Measurements from ENCODE around the gene NBEAL2.

Gene NBEAL2

DNA sequence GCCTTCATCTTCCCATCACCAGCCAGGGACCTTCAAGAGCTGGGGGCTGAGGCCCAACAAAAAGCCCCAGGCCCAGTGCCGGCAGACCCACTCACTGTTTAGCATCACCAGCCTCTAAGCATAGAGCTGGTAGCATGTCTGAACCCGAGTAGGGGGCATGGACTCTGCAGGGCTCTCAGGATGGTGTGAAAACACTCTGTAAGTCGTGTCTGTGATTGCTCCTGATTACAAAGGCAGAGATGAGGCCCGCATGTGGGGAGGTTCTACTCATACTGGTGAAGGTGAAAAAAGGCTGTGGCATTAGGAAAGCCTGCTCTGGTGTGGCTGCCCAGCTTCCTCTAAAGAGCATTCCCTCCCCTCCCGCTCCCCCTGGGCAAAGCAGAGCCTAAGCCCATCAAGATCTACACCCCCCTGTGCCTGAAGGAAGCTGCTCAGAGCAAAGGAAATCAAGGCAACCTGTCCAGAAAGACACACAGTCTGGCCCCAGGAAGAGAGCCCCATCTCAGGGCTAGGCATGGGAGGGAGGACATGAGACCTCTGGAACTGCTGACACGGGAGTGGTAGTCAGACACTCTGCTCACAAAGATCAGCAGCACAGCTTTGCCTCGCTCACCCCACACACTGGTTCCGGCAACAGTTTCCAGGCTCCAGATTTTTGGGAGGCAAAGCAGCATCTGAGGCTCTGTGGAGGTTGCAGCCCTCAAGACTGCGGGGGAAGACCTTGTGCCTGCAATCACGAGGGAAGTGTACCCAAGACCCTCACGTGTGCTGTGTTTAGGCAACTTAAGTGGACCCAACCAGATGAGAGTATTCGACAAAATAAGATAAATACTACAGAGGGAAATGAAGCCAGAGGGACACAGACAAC is 39.7 kb upstream of the NBEAL2 start:
- no peak for TF ChIP-seq Cebpa-rat (IDR thresholded peaks at IDR 0.05)
- H3K4me1 ChIP-seq = peaks cover 65 to 100% (median 88%) of the 10 kb centered on the region in 10 experiments
- H3K36me3 ChIP-seq = peaks cover 30 to 98% (median 88%) of the 10 kb centered on the region in 11 experiments
- H3K27me3 ChIP-seq = no peaks in the 10 kb centered on the region
- no peaks in the 10 kb centered on the region for H3K9me3 ChIP-seq (replicated peaks in 1 of 11)
- peak overlapping the region in 8 of 11 experiments; percentile 6 to 45 (median 34); a peak in 12 of 22 replicates for H3K9ac ChIP-seq
- peak overlapping the region in 9 of 11 experiments; percentile 5 to 51 (median 31); a peak in 14 of 22 replicates for H3K27ac ChIP-seq
- peaks cover 83 to 100% (median 100%) of the 10 kb centered on the region in 11 experiments for H4K20me1 ChIP-seq
- peak overlapping the region; percentile 23 to 98 (median 64) for H3K4me2 ChIP-seq
- H3K4me3 ChIP-seq = no peak overlapping the region

DNA sequence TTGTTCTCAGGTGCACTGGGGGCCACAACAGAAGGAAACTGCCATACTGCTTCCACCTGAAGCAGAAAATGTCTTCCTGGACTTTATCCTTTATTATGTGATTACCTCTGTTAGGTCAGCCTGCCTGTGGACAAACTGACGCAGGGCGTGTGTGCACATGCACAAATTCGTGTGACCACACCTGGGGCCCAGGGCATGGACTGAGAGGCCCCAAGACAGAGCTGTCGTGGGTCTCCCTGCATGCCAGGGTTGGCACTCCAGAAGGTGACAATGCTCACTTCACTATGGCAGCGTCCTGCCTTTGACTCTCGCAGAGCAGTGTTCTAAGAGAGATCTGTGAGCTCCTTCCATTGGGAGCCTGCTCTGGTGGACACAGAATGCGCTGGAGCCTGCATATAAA is 37.4 kb upstream of the NBEAL2 start:
- H3K4me3 ChIP-seq = no peak overlapping the region
- peaks cover 0 to 9% (median 0%) of the 10 kb centered on the region in 11 experiments; a peak in 3 of 22 replicates for H3K9me3 ChIP-seq (replicated peaks in 1 of 11)
- H3K4me1 ChIP-seq = peaks cover 58 to 97% (median 76%) of the 10 kb centered on the region in 10 experiments
- no peaks in the 10 kb centered on the region for H3K27me3 ChIP-seq
- TF ChIP-seq Cebpa-rat (IDR thresholded peaks at IDR 0.05) = no peak
- H4K20me1 ChIP-seq = peaks cover 95 to 100% (median 100%) of the 10 kb centered on the region in 11 experiments
- H3K27ac ChIP-seq = no peak overlapping the region
- H3K4me2 ChIP-seq = peak overlapping the region in 3 of 11 experiments; percentile 4 to 20 (median 15); a peak in 3 of 22 replicates
- H3K9ac ChIP-seq = no peak overlapping the region; a peak in 1 of 22 replicates
- peaks cover 39 to 98% (median 90%) of the 10 kb centered on the region in 11 experiments for H3K36me3 ChIP-seq

DNA sequence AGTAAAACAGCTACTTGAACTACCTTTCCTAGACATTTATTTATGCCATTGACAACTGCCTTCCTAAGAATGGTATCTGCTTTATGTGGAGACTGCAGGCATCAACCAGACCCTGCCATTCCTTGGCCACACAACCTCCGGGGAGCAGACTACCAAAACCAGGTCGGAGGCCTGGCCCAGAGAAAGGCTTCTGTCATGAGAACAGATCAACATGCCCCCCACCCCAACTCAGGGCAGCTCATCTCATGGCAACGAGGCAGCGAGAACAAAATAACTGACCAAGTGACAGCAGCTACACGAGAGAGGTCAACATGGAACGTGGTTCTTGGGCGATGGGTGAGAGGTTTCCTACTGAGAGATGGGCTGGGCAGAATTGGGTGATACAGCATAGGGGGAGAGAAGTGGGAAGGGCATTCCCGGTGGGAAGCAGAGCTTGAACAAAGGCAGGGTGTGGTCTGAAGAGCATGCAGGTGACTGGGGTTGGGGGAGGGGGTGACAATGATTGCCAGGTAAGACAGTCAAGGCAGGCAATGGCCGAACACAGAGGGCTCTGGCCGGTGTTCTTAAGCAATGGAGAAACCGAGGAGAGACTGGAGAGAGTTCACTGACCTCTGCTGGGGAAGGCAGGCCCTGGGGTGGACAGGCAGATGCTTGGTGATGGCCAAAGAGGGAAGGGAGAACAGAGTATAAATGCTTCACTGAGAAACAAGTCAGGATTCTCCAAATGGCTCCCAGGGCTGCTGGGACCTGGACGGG is 36.8 kb upstream of the NBEAL2 start:
- Histone ChIP-seq H4K20me1 (peaks cover 95 to 100% (median 100%) of the 10 kb centered on the region in 11 experiments), H3K9ac (no peak overlapping the region), H3K36me3 (peaks cover 38 to 98% (median 90%) of the 10 kb centered on the region in 11 experiments), H3K4me1 (peaks cover 64 to 97% (median 76%) of the 10 kb centered on the region in 10 experiments), H3K4me2 (peak overlapping the region in 3 of 11 experiments; percentile 4 to 20 (median 15); a peak in 3 of 22 replicates), H3K4me3 (no peak overlapping the region), H3K9me3 (replicated peaks in 1 of 11) (peaks cover 0 to 9% (median 0%) of the 10 kb centered on the region in 11 experiments; a peak in 3 of 22 replicates), H3K27me3 (no peaks in the 10 kb centered on the region), H3K27ac (no peak overlapping the region)
- no peak for TF ChIP-seq Cebpa-rat (IDR thresholded peaks at IDR 0.05)

DNA sequence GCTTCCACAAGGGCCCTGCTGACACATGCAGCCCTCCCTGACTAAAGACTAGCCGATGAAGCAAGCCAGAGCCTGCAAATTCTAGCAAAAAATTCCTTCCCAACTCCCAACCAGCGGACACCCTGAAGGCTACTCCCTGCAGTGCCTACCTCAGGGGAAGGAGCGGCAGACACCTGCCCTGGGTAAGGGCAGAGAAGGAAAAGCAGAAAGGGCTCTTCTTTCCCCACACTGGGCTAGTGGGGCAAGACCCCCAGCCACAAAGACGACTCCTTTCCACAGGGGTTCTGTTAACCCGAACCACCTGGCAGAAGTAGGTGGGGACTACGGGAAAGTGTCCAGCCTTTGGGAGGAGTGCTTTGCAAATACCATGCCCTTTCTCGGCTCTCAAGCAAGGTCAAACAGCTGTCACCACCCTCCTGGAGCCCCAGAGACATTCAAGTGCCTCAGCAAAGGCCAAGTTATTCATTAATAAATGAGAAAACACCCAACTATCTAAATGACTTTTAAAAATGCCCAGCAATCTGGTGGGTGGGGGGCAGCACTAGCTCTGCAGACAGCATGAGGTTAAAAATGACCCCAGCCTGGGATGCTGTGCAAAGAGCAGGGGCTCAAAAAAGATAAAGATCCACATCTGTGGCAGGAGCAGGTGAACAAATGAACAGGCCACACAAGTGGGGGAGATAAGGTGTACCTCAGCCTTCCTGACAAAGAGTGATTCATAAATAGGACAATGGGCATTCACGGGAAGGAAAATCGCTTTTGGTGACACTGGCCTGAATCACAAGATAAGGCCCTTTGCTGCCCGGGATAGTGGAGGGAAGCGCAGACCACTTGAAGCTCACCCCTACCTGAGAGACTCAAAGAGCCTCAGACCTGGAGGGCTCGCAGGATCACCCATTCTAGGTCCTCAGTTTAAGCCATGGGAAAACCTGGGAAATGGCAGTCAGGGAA is 36.0 kb upstream of the NBEAL2 start:
- peaks cover 0 to 9% (median 0%) of the 10 kb centered on the region in 11 experiments; a peak in 3 of 22 replicates for H3K9me3 ChIP-seq (replicated peaks in 1 of 11)
- no peak overlapping the region for H3K4me3 ChIP-seq
- H3K4me1 ChIP-seq = peaks cover 64 to 97% (median 76%) of the 10 kb centered on the region in 10 experiments
- no peak overlapping the region for H3K27ac ChIP-seq
- no peaks in the 10 kb centered on the region for H3K27me3 ChIP-seq
- peak overlapping the region in 2 of 11 experiments; percentile 0 to 13; a peak in 2 of 22 replicates for H3K4me2 ChIP-seq
- H4K20me1 ChIP-seq = peaks cover 98 to 100% (median 100%) of the 10 kb centered on the region in 11 experiments
- no peak overlapping the region for H3K9ac ChIP-seq
- peaks cover 35 to 96% (median 81%) of the 10 kb centered on the region in 11 experiments for H3K36me3 ChIP-seq
- no peak for TF ChIP-seq Cebpa-rat (IDR thresholded peaks at IDR 0.05)

DNA sequence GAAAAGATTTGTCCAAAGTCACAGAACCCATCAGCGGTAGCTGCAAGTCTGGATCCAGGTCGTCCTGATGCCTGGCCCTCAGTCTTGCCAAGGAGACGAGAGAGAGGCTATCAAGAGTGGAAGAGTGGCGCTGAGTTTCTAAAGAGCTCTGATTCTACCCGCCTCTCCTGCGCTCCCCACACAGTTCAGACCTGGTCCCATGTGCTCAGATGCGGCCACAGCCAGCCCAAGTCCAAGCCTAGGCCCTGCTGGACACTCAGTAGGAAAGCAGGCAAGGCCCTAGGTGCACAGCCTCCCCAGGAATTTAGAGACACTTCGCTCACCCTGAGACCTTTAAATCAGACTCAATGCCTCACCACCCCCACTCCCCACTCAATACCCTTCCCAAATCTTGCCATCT is 35.3 kb upstream of the NBEAL2 start:
- Histone ChIP-seq H3K27ac (no peak overlapping the region; a peak in 1 of 22 replicates), H3K9me3 (replicated peaks in 1 of 11) (peaks cover 0 to 9% (median 0%) of the 10 kb centered on the region in 11 experiments; a peak in 3 of 22 replicates), H3K27me3 (no peaks in the 10 kb centered on the region), H3K4me1 (peaks cover 64 to 97% (median 76%) of the 10 kb centered on the region in 10 experiments), H3K4me3 (no peak overlapping the region), H3K36me3 (peaks cover 35 to 92% (median 75%) of the 10 kb centered on the region in 11 experiments), H3K4me2 (no peak overlapping the region), H4K20me1 (peaks cover 98 to 100% (median 100%) of the 10 kb centered on the region in 11 experiments), H3K9ac (no peak overlapping the region)
- no peak for TF ChIP-seq Cebpa-rat (IDR thresholded peaks at IDR 0.05)

DNA sequence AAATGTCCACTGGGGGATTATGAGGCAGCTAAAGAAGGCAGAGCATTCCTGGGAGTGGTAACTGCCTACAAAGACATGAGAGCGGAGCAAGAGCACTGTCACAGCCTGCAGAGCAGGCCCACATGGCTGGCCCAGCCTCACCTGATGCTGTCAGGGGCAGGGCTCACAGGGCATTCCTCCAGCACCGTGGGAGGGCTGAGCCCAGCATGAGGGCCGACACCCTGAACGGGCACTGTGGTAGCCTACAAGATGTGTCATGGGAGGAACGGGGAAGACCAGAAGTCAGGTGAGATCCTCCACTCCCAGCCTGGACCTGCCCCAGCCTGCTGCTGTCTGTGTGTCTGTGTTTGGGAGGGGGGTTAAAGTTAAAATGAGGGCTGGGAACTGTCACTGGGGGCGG is 33.0 kb upstream of the NBEAL2 start:
- H3K27ac ChIP-seq = peak overlapping the region in 8 of 11 experiments; percentile 52 to 90 (median 73); a peak in 8 of 22 replicates

DNA sequence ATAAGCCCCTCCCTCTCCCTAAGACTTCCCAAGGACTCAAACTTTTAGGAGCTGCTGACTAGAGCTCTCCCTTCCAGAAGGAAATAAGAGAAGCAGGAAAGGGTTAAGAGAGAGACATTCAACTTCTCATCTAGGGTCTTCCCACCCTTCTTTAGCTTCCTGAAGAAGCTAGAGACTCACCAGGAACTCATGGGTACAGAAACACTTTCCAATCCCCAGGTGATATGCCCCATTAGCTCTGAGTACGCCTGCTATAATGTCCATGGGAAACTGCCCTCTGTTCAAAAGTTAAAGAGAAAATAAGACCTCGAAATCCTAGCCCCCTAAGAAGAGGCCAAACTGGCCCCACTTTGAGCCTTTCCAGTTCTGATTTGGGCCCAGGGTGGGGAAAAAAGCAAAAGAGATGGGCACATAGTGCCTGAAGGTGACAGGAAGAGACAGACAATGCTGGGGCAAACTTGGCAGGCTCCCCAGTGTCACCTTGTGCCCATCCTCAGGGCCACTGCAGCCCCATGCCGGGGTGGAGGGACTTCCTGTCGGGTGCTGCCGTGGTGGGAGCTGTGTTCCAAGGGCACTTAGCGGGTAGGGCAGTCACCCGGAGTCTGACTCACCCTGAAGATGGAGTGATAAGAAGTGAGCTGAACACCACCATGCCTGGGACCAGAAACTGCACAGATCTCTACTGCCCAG is 32.5 kb upstream of the NBEAL2 start:
- Histone ChIP-seq H3K4me1 (peaks cover 63 to 95% (median 76%) of the 10 kb centered on the region in 10 experiments), H4K20me1 (peaks cover 96 to 100% (median 99%) of the 10 kb centered on the region in 11 experiments), H3K27me3 (no peaks in the 10 kb centered on the region), H3K4me3 (peak overlapping the region in 1 of 10 experiments; percentile 49; a peak in 1 of 20 replicates), H3K36me3 (peaks cover 23 to 69% (median 56%) of the 10 kb centered on the region in 11 experiments), H3K9ac (peak overlapping the region in 7 of 11 experiments; percentile 38 to 75 (median 63); a peak in 6 of 22 replicates), H3K27ac (peak overlapping the region in 9 of 11 experiments; percentile 52 to 90 (median 72); a peak in 17 of 22 replicates), H3K4me2 (peak overlapping the region; percentile 76 to 98 (median 91)), H3K9me3 (replicated peaks in 1 of 11) (peaks cover 0 to 9% (median 0%) of the 10 kb centered on the region in 11 experiments; a peak in 3 of 22 replicates)
- no peak for TF ChIP-seq Cebpa-rat (IDR thresholded peaks at IDR 0.05)

More for the DNA sequence above, 33.0 kb upstream of the NBEAL2 start:
- Histone ChIP-seq H4K20me1 (peaks cover 99 to 100% (median 100%) of the 10 kb centered on the region in 11 experiments), H3K4me2 (peak overlapping the region in 7 of 11 experiments; percentile 76 to 98 (median 89); a peak in 12 of 22 replicates), H3K36me3 (peaks cover 24 to 72% (median 59%) of the 10 kb centered on the region in 11 experiments), H3K9me3 (replicated peaks in 1 of 11) (peaks cover 0 to 9% (median 0%) of the 10 kb centered on the region in 11 experiments; a peak in 3 of 22 replicates), H3K9ac (0 out of 22 replicates have a peak overlapping the region, but pooled peaks of 1 of the 11 experiments have one; percentile 75), H3K4me3 (no peak overlapping the region), H3K4me1 (peaks cover 66 to 97% (median 79%) of the 10 kb centered on the region in 10 experiments), H3K27me3 (no peaks in the 10 kb centered on the region)
- TF ChIP-seq Cebpa-rat (IDR thresholded peaks at IDR 0.05) = no peak
